HG03064 (cell line): Measurements from ENCODE around the gene WFS1.

Experiments
- ATAC-seq: cut with Tn5 transposase; IDR thresholded peaks from one replicate; pipeline ENCODE4 v1.9.1; 2021; ENCODE audit warnings: low read depth; ENCODE audit not compliant: unreplicated experiment

WFS1 gene

DNA sequence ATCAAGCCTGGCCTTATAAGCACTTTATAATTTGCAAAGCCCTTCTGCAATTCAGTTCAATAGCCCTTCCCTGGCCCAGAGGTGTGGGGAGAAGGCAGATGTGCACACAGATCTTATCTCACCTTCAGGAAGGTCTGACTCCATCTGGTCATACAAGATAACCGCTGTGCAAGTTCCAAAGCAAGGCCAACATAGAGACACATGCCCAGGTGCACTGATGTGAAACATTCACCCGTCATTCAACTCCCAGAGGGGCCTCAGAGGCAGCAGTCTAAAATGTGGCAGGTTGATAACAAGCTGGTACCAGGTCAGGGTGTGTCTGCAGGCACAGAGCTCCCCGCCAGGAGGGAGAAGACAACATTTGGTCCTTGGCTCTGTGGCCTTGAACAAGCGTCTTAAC lies 10.9 kb upstream of the WFS1 start:
- no peak for ATAC-seq

DNA sequence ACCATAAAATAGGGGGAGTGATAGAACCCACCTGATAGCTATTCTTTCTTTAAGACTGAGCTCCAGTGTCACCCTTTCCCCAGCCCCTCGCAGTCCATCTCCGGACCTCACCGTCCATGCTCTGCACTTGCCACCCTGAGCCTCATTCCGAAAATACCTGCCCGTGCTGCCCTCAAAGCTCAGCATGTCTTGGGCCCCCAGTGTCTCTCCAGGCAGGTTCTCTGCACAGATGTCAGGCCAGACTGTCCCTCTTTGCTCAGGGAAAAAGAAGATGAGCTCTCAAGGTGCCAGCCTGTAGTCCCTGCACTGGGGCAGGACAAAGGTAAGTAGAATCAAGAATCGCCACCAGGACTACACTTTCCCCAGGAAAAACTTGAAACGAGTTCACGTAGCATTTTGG lies 9.8 kb upstream of the WFS1 start:
- no peak for ATAC-seq

DNA sequence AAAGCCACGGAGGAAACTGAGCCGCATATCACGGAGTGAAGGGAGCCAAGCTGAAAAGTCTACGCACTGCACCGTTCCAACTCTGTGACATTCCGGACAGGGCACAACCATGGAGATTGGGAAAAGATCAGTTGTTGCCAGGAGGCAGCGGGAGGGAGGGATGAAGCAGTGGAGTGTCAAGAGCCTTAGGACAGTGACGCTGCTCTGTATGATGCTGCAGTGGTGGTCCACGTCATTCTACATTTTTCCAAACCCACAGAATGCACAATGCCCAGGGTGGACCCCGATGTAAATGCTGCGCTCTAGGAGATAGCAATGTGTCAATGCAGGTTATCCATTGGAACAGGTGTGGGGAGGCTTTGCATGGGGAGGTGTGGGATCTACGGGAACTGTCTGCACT lies 7.5 kb upstream of the WFS1 start:
- ATAC-seq, result no peak

DNA sequence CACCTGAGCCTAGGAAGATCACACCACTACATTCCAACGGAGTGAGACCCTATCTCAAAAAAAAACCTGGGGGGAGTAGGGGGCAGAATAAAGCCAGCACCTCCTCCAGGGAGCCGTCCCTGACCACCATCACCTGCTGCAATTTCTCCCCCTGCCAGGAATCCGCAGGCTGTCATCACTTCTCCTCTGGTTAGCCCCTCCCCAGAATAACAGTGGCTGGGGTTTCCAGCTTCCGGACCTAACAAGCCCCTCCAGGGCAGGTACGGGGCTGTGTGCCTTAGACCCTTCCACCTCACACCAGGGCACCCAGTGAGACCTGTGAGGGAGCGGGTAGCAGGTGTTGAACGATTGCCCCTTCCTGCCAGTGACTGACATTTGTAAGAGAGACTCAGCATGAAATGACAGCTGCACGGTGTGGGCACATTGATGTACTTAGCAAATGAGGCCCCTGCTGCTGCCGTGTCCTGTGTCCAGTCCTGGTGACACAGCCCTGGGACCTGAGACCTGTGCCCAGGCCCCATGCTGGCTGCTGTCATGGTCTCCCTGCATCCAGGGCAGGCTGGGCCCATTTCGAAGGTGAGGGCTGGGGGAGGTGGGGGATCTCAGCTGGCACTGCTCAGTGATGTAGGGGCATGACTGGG lies 6.7 kb upstream of the WFS1 start:
- no peak for ATAC-seq

DNA sequence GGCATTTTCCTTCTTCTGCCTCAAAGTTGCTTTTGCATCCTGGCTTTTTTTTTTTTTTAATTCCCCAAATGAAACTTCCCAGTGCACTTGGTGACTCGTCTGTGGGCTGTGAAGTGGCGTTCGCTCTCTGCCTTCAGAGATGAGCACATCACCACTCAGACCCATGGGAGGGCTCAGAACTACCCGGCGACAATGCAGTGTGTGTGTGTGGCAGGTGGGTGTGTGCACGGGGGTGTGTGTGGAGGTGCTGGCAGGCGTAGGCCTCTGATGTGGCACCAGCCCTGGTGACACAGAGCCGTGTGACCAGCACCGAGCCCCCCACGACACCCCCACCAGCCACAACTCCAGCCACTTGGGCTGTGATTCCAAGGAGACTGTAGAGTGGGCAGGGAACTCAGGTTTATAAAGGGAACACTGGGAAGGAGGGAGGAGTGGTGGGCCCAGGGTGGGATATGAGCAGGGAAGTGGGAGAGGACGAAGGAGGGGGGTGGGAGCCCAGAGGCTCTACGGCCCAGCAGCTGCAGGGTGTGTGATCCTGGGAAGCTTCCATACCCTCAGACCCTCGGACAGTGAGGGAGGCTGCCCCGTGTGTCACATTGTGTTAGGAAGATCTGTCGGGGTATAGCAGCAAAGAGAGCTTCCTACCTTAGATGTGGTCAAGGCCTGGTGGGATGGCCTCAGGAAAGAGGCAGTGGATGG lies 6.0 kb upstream of the WFS1 start:
- ATAC-seq, result no peak

DNA sequence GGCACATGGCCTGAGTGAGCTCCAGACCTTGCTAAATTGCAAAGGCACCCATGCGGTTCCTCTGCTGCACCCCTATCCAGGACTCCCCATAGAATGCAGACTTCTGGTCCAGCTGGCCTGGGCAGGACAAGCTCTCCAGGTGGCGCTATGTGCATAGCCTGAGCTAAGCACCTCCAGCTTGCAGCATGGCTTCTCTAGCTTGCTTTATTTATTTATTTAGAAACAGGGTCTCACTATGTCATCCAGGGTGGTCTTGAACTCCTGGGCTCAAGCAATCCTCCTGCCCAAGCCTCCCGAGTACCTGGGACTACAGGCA lies 5.5 kb upstream of the WFS1 start:
- no peak for ATAC-seq

DNA sequence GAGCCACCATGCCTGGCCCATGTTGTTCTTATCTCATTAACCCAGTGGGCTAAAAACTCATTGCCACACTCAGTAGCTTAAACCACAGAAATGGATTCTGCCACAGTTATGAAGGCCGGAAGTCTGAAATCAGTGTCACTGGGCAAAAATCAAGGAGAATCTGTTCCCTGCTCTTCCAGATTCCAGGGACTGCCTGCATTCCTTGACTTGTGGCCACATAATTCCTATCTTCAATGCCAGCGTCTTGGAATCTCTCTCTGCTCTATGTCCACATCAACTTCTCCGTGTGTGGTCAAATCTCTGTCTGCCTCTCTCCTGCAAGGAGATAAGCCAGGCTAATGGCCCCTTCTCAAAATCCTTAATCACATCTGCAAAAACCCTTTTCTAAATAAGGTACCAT lies 4.1 kb upstream of the WFS1 start:
- no peak for ATAC-seq

DNA sequence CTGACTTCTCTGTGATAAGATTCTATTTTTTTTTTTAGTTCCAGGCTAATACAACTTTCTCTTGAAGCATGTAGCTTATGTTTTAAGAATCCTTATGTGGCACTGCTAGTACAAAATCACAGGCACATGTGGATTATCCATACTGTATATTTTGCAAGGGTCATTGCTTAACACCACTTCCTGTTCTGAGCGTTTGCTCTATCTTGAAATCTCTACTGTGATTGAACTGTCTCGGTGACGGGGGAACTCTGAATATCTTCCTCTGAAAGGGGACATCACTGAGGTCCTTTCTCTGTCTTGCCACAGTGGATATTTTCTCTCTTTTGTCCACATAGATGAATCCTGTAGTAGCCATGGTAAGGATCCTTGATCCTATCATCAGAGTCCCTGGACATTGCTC lies 2.1 kb upstream of the WFS1 start:
- no peak for ATAC-seq

DNA sequence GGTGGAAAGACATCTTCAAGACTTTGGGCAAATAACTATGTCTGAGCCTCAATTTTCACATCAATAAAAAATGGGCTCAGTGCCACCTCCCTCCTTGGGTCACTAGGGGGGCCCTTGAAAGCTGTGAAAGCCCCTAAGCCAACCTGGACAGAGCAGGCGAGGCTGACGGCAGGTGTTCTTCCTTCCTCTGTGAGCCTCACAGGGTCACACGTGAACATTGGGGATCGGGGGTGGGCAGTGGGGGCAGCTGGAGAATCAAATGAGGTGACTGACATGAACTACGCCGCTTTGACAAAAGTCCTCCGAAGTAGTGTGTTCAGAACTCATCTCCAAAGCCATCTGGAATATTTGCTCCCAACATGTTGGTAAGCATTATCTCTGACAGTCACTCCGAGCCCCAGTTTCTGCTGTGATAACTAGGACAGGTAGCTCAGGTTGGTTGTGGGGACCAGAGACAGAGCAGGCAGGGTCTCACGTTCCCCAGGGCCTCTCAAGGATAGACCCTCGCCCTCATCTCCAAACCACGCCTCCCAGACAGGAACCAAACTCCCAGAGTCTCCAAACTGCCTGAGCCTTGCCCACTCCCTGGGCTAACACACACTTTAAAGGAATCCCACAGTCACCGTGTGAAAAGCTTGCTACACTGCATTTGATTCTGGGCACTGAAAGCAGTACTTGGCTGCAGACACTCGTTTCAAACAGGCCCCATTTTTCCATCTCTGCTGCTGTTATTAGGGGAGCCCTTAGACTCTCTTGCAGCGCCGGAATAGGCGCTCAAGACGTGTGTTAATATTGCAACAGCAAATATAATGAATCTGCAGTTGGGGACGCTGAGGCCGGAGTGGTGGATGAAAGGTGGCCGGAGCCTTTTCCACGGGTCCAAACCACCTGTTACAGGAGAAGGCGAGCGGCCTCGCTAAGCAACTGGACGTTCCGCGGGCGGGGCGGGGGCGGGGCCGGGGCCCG lies 717 bp upstream of the WFS1 start:
- no peak for ATAC-seq

DNA sequence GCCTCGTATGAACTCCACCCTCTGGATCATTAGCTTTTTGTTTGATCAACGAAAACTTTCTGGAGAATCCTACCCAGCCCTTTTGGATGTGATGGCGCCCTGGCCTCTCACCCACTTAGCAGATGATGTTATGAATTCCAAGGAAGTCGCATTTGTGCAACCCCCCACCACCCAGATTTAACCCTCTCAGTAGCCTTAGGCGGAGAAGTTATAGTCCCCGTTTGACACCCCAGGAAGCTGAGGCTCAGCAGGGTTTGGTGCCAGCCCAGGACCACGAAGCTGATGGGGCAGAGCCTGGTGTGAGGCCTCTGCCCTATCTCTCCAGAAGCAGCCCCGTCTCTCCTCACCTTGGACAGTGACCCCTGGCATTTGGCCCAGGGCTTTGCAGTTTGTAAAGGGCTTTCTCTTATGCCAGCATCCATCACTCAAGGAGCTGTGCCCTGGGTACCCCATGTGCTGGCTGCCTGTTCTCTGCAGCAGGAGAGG lies 1.0 kb downstream of the WFS1 start:
- ATAC-seq, result no peak

DNA sequence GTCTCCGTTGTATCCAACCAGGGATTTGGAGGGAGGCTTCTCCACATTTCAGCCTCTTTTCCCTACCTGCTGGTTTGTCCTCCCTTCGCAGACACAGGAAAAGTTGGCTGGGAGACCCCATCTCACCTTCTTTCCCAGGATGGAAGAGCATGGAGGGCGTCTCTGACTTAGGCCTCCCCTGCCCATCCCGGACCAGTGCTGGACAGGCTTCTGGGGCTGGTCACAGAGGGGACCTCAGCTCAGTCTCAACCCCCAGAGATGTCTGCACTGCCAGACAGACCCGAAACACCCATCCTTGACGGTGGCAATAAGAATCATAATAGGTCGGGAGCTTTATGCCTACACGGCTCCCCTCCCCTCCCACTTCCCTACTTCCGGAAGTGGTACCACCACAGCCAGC lies 1.6 kb downstream of the WFS1 start:
- ATAC-seq, result no peak

DNA sequence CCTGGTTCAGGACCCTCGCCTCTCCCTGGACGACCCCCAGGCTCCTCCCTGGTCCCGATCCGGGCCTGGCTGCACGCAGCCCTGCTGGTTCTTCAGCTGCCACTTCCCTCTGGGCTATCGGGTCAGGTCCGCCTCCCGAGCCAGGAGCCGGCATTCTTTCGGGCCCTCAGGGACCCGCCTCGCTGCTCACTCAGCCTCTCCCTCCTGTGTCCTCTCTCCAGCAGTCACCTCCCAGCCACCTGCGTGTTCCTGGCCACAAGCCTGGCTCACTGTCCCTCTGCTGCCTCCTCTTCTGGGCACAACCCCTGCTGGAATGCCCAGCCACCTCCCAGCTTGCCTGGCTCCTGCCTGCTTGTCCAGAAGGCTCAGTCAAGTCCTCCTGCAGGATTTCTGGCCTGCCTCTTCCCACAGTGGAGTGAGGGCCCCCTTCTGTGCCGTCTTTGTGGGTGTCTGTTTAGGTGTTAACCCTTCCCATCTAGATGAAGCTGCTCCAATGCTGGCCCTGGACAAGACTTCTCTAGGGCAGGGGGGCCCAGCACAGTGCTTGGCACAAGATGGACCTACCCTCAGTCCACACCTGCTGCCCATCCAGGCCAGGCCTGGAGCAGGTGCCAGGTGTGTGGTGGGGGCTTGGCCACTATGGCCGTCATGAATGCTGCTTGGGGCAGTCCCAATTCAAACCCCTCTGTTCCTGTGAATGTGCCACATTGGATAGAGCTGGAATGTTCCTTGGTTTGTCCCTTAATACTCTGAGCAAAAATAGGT lies 2.2 kb downstream of the WFS1 start:
- no peak for ATAC-seq

DNA sequence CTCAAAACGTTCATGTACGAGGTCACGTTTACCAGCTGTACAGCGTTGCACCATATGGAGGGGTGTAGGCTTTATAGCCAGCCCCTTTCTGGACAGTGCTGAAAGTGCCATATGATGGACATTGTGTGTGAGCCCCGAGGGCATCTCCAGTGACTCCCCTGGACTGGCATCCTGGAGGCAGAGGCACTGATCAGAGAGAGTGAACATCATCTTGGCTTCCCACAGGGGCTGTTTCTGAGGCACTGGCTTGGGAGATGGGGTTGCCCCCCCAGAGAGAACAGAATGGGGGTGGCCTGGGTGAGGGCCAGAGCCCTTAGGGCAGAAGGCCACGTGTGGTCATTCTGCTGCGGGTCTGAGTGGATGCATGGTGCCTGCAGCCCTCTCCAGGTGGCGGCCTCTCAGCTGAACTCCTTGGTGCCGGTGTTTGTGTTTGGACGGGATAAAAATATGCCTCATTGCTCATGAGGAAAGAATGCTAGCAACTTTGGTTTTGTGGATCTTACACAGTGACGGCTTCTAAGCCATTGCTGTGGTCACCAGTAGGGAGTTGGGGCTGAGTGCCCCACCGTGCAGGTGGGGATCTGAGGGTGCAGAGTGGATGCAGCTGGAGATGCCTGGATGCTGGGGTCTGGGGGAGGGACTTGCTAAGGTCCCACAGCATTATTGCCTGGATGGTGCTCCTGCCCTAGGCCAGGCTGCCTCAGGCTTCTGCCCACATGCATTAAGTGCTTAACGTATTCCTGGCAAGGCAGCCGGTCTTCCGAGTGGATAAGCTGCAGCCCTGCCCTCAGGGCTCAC lies 3.4 kb downstream of the WFS1 start:
- no peak for ATAC-seq

DNA sequence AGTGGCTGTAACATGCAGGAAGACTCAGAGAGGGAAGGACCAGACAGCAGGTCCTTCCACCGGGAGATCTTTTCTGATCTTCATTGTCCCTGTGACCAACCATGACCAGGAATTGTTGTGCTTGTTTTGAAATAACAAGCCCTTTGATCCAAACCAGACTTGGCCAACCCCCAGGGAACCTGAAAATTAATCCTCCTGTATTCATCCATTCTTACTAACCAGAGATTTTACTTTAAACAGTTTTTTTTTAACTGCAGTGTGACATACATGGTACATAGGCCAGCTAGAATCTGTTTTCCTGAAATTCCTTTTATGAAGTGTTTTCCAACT lies 4.0 kb downstream of the WFS1 start:
- no peak for ATAC-seq

DNA sequence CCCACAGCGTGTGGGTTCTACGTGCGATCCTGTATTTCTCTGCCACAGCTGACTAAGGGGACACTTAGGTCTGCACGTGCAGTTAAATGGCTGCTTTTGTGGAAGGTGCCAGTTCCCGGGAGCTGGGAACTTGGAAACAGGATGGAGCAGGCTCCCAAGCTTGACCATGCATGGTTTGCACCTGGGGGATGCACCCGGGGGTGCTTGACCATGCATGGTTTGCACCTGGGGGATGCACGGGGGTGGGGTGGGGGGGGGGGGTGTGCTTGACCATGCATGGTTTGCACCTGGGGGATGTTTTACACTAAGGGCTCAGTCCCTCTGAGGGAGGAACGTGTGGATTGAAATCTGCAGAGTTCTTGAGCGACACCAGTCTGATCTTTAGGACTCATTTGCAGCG lies 5.7 kb downstream of the WFS1 start:
- no peak for ATAC-seq

DNA sequence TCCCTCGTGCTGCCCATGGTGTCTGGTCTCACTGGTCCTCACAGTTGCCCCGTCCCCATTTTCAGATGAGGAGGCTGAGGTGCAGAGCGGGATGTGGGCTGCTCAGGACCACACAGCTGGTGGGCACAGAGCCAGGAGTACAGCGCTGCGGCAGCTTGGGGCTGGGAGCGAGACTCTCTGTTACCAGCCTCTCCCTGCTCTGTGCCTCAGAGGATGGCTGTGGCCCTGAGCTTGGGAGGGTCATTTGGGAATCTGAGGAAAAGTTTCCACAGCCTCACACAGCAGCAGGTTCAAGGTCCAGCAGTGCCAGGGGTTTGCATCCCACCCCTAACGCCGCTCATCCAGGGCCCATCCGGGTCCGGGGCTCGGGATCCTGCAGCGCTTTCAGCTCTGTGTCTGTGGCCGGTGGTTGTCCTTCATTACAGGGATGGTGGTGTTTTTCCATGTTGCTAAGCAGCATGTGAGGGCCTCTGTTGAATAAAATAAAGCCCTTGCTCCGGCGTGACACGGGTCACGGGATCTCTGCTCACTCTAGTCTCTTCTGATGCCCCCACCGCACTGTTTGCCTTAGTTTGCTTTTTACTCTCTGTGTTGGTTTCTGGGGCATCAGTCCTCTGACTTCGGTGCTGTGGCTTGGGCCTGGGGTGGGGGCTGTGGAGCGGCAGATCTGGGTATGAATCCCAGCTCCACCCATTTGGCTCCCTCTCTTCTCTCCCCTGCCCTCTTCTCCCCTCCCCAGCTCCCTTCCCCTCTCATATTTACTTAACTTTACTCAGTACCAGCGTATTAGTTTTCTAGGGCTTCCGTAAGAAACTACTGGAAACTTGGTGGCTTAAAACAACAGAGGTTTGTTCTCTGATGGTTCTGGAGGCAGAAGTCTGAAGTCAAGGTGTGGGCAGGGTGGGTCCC lies 6.5 kb downstream of the WFS1 start:
- no peak for ATAC-seq

DNA sequence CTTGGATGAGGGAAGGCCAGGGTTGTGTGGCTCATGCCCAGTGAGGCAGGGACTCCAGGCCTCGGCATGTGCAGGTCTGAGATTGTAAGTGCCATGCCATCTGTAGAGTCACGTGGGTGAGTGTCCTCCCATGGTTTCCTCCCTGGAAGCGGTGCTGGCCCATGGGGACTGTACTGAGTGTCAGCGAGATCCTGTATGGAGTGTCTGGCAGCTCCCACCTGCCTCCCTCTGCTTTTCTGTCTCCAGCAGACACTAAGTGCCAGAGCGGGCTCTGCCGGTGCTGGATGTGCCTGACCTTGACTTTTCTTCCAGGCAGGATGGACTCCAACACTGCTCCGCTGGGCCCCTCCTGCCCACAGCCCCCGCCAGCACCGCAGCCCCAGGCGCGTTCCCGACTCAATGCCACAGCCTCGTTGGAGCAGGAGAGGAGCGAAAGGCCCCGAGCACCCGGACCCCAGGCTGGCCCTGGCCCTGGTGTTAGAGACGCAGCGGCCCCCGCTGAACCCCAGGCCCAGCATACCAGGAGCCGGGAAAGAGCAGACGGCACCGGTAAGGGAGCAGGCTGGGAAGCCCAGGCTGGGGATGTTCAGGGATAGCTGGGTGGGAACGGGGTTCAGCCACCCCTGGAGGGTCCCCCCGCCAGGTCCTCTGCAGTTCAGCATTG lies 7.6 kb downstream of the WFS1 start:
- no peak for ATAC-seq

DNA sequence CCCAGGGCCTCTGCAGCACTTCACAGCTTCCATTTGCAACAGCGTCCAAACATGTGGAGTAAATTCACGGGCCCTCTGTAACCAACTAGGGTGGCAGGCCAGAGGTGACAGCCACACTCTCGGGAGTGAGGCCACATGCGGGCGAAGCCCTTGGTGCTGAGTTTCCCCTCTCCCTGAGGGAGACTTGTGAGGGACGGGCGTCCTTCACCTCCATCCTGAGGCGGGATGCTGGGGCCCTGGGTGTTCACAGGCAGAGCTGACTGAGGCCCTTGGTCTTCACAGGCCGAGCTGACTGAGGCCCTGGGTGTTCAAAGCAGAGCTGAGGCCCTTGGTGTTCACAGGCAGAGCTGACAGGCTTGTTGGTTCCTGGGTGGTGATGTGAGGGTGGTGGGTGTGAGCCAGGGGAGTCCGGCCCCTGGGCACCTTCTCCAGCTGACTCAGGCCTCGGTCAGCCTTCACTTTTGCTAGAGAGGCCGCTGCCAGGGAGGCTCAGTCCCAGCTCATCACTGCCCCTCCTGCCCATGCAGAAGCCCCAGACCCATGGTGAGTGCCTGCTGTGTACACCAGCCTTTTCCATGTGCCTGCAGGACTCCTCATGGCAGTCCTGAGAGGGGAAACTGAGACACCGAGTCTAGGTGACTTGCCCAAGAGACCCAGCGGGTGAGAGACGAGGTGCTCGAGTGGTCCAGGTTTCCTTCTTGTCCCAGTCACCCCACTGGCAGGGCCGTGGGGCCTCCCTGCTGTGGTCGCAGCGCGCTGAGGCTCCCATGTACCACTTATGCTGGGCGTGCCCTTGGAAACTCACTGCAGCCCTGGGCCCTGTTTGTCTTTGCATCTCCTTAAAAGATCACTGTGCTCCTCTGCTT lies 8.5 kb downstream of the WFS1 start:
- ATAC-seq, result no peak
